SKM-1 treated with dmso at 0.1 percent for 144 hours (cell line): ENCODE results near the gene RET.
A peak's percentile ranks its signal among the peaks of the same experiment; 100 is the strongest.

Source experiments
- DNase-seq: peaks from one replicate; lab custom pipeline; 2025; ENCODE audit not compliant: unreplicated experiment; lab: John Stamatoyannopoulos, UW

Gene RET

DNA sequence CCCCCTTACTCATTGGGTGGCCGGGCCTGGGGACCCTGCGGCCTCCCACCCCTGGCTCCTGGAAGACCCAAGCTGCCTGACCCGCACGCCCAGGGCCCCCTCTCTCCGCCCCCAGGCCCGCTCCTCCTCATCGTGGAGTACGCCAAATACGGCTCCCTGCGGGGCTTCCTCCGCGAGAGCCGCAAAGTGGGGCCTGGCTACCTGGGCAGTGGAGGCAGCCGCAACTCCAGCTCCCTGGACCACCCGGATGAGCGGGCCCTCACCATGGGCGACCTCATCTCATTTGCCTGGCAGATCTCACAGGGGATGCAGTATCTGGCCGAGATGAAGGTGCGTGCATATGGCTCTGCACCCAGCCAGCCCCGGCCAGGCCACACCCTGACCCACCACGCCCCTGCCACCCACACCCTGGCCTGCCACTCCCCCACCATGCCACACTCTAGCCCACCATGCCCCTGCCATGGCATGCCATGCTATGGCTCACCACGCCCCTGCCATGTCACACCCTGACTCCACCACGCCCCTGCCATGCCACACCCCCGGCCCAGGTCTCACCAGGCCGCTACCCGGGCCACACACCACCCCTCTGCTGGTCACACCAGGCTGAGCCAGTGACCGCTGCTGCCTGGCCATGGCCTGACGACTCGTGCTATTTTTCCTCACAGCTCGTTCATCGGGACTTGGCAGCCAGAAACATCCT lies 42.7 kb downstream of the RET start:
- DNase-seq = no peak

- no peak for DNase-seq
These were observed 43.5 kb downstream of the RET start for GRCh38 chr10:43120116-43120928.

GRCh38 chr10:43120929-43121314 lies 44.1 kb downstream of the RET start:
- DNase-seq = peak; percentile 74

DNA sequence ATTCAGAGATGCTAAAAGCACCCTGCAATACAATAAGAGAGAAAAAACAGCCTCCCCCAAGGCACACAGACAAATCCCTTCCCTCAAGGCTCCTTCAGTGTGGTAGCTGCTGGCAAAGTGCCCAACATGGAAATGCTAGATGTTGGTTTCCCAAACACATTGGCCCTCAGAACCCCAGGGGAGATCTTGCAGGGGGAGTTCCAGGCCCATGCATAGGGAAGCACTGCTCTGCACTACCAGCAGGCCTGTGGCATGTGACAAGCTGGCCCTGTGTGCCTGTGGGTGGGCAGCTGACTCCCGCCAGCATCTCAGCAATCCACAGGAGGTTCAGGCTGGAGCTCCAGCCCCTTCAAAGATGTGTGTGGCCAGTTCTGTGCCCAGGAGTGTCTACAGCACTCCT lies 44.6 kb downstream of the RET start:
- no peak for DNase-seq

DNA sequence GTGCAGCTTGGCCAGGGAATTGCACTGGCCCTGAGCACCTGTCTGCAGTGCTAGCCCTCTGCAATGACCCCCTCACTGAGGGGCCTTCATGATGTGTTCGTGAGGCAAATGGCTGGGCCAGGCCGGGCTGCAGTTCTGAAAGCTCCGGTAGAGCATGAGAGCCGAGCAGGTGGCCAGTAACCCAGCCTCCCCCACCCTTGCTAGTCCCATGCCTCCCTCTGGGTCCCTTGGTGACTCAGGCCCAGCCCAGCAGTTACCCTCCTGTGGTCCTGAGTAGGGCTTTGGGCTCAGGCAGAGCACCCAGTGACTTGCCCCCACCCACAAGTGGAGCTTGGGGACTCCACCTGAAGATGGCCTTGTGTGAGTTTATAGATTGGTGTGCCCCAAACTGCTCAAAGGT lies 45.2 kb downstream of the RET start:
- no peak for DNase-seq

DNA sequence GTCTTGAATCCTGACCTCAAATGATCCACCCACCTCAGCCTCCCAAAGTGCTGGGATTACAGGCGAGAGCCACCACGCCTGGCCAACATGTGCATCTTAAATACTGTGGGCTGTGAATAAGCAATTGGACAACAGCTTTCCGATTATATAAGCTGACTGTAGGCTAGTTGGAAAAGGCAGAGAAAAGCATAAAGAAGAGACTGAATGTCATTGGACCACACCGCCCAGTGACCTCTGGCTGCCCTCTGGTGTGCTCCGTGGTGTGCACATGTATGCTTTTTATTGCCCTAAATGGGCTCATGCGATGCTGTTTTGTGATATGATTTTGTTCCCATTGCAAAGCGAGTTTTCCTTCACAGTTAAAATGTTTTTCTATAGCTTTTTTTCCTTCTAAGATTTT lies 46.0 kb downstream of the RET start:
- DNase-seq = no peak

DNA sequence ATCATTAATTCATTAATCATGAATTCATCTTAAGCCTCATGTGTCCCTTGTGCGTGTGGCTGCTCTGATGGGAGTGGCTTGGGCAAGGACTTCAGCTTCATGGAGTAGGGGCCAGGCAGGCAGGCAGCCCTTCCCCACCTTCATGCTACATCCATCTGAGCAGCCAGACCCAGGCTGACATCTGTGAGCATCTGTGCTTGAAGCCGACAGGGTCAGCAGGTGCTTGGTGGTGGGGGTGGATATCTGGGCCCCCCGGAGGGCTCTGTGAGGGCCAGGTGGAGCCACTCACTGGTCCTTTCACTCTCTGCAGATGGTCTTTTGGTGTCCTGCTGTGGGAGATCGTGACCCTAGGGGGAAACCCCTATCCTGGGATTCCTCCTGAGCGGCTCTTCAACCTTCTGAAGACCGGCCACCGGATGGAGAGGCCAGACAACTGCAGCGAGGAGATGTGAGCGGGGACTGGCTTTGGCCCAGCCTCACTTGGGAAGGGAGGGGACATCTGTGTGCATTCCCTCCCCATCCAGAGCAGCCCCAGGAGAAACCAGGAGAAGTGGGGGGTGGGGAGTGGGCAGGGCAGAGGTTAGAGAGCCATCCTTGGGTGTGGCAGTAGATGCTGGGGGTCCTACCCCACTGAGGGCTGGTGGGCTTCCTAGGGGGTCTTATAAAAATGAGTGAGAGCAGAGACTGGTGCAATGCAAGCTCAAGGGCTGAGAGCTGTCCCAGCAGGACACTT lies 46.7 kb downstream of the RET start:
- DNase-seq = no peak

DNA sequence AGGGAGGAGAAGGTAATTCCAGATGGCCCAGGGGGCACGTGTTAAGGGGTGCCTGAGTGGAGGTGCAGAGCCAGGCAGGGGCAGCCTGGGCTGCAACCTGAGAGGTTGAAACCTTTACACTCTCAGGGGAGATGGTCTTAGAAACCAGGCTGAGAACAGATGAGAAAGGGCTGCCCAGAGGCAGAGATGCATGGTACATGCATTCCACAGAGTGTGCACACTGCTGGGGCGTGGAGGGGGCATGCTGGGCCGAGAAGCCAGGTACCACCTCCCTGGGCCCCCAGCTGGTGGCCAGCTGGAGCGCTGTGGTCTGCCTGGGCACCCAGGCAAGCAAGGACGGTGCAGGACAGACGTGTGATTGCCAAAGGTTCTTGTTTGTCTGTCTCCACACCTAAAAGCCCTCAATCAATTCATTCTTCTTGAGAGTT lies 47.2 kb downstream of the RET start:
- no peak for DNase-seq

DNA sequence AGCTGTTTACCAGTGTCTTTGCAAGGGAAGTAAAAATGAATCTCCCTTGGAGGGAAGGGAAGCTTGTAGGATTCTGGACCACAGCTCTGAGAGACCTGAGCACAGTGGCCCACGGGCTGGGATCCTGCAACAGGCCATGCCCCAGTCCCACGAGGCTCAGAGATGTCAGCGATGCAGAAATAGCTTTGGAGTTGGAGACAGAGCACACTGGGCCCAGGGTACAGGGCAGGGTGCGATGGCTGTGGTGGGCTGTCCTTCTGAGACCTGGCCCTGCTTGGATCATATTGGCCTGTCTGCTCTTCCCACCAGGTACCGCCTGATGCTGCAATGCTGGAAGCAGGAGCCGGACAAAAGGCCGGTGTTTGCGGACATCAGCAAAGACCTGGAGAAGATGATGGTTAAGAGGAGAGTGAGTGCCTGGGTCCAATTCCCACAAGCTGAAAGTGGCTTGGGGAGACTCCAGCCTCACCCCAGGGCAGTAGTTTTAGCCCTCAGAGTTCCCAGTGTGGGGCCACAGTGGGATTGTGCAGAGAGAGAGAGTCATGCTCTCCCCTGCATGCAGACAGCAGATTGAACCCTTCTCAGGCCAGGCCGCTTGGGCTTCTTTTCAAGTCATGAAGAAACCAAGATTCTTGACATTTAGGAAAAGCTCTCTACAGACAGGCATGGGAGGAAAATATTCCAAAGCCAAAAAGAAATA lies 47.9 kb downstream of the RET start:
- DNase-seq = no peak

DNA sequence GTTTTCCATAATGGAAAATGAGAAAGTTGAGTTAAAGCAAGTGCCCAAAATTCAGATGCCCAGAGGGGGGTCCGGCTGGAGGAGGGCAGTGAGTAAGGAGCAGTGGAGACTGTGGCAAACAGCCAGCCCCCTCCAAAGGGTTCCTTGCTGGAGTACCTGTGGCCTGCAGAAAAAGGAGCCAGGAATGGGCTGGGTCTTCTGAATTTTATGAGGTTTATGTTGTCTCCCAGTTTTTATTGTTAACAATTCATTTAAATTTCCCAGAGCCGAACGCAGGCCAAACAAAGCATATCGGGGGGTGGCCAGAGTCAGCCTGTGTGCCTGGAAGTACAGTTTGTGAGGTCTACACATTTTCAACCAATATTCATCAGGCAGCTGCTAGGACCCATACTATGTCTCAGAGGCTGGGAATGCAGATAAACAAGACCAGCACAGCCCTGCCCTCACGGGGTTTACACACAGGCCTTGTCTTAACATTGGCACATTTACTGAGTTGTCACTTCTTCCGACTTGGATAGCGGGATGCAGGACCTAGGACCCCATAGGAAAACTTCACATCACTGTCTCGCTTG lies 48.5 kb downstream of the RET start:
- DNase-seq = no peak

GRCh38 chr10:43125881-43126731 lies 49.2 kb downstream of the RET start:
- no peak for DNase-seq

- DNase-seq = no peak
These were observed 50.0 kb downstream of the RET start for GRCh38 chr10:43126759-43127424.

GRCh38 chr10:43127442-43127841 lies 50.6 kb downstream of the RET start:
- no peak for DNase-seq

DNA sequence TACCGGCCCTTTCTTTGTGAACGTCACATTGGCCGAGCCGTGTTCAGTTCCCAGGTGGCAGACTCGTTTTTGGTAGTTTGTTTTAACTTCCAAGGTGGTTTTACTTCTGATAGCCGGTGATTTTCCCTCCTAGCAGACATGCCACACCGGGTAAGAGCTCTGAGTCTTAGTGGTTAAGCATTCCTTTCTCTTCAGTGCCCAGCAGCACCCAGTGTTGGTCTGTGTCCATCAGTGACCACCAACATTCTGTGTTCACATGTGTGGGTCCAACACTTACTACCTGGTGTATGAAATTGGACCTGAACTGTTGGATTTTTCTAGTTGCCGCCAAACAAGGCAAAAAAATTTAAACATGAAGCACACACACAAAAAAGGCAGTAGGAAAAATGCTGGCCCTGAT lies 51.5 kb downstream of the RET start:
- DNase-seq = no peak

GRCh38 chr10:43128958-43129706 lies 52.3 kb downstream of the RET start:
- DNase-seq = peak; percentile 64

GRCh38 chr10:43130770-43131171 lies 53.9 kb downstream of the RET start:
- no peak for DNase-seq

GRCh38 chr10:43131256-43131655 lies 54.4 kb downstream of the RET start:
- no peak for DNase-seq

DNA sequence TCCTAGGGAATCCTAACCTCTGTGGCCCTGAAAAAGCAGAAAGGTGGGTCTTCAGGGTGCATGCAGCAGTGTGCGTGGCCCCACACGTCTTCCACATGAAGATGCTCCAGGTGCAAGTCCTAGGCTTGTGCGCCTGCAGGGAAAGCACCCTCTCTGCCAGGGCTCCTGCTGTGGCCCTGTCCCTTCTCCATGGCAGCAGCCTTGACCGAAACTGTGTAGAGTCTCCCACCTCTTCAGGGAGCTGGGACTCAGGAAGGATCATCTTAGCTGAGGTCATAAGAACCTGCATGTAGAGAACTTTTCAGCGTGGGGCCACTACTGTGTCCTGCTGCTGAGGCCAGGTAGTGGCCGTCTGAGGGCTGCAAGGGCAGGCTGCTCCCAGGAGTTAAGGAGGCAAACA lies 55.0 kb downstream of the RET start:
- no peak for DNase-seq
